Measurements from ENCODE around the gene PKP4.

The PKP4 gene

GRCh38 chr2:158546412-158547144 is 89.8 kb downstream of the PKP4 start:
- no peak for DNase-seq (ENCODE audit: low read depth in 2 of 2)

DNA sequence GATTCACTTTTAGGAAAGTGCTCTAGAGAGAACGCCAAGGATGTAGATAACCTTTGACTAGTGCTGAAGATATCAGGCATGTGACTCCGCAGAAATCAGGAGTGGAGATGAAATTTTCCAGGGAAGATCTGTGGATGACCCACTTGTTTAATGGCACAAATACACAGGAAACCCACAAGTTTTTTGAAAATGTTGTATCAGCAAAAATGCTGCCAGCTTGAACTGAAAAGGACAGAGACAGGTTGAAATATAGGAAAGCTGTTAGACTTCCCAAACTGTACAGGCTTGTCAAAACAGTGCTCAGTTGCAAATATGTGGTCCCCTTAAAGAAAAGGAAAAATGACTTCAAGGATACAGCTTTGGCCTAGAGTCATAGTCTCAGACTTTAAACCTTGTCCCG is 96.5 kb downstream of the PKP4 start:
- DNase-seq (ENCODE audit: low read depth in 2 of 2), result no peak

- no peak for DNase-seq (ENCODE audit: low read depth in 2 of 2)
Observed at GRCh38 chr2:158554996-158555395, 98.2 kb downstream of the PKP4 start.

GRCh38 chr2:158556124-158556523 is 99.4 kb downstream of the PKP4 start:
- DNase-seq (ENCODE audit: low read depth in 2 of 2), result no peak

DNA sequence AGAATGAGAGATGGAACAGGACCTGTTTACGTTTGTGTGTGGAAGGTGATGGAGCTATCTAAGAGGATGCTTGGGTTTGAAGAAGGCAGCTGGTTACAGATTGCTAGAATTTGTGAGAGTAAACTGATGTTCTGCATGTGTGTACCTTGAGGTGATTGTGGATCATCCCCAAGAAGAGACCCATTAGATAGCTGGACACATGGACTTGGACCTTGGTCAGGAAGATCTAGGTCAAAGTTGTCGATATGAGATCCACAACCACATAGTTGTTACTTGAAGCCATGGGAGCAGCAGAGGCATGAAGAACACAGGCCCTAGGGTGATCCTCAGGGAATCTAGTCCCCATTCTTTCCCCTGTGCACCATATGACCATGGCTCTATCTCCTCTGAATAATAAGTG is 101.0 kb downstream of the PKP4 start:
- no peak for DNase-seq (ENCODE audit: low read depth in 2 of 2)

- DNase-seq (ENCODE audit: low read depth in 2 of 2), result no peak
Observed at GRCh38 chr2:158559252-158559651, 102.5 kb downstream of the PKP4 start.

DNA sequence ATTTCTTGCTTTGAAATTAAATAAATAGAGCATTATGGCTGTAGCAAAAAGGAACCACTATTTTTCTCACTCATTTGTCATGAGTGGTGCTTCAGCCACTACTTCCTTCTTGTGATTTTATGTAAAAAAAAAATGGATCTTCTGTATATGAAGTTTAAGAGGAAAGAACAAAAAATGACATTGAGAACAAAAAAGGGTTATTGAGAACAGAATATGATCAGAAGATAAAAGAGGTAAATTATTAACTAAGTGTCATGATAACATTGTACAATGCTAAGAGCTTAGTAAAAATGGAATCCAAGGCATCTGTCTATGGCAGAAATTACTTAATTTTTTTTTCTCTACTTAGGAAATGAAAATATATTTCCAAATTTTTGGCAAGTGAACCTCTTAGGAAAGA is 103.5 kb downstream of the PKP4 start:
- DNase-seq (ENCODE audit: low read depth in 2 of 2), result no peak

DNA sequence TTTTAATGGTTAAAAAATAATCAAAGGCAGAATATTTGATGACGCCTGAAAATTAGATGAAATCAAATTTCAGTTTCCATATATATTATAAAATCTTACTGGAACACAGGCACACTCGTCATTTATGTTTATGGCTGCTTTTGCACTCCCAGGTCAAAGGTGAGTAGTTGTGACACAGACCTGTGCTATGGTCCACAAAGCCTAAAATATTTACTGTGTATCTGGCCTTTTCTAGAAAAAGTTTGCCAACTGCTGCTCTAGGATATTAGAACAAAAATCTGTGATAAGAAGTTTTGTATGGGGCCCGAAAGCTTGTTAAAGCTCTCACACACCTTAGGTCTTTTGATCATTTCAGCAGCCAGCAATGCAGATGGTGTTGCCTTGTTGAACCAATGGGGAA is 104.3 kb downstream of the PKP4 start:
- DNase-seq (ENCODE audit: low read depth in 2 of 2), result no peak

- no peak for DNase-seq (ENCODE audit: low read depth in 2 of 2)
Observed at GRCh38 chr2:158567208-158567607, 110.5 kb downstream of the PKP4 start.

GRCh38 chr2:158569284-158569683 is 112.5 kb downstream of the PKP4 start:
- DNase-seq (ENCODE audit: low read depth in 2 of 2), result no peak

DNA sequence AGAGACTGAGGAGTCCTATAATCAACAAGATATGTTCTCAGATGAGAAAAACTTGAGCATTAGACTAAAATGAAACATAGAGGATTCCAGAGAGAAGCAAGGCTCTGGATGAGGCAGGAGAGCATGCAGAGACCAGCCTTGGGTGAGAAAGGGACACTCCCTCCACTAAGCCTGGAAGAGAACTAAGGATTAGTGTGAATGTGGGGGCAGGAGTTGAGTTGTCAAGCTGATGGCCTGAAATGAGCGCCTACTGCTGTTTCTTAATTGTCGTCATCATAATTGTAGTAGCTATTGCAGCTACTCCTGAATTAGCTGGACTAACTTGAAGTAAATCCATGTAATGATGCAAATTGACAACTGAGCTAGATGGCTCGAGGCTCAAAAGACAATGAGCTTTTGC is 114.1 kb downstream of the PKP4 start:
- DNase-seq (ENCODE audit: low read depth in 2 of 2), result no peak

GRCh38 chr2:158573739-158574138 is 117.0 kb downstream of the PKP4 start:
- no peak for DNase-seq (ENCODE audit: low read depth in 2 of 2)

GRCh38 chr2:158575051-158575635 is 118.4 kb downstream of the PKP4 start:
- no peak for DNase-seq (ENCODE audit: low read depth in 2 of 2)

- no peak for DNase-seq (ENCODE audit: low read depth in 2 of 2)
Observed at GRCh38 chr2:158577141-158577540, 120.4 kb downstream of the PKP4 start.

DNA sequence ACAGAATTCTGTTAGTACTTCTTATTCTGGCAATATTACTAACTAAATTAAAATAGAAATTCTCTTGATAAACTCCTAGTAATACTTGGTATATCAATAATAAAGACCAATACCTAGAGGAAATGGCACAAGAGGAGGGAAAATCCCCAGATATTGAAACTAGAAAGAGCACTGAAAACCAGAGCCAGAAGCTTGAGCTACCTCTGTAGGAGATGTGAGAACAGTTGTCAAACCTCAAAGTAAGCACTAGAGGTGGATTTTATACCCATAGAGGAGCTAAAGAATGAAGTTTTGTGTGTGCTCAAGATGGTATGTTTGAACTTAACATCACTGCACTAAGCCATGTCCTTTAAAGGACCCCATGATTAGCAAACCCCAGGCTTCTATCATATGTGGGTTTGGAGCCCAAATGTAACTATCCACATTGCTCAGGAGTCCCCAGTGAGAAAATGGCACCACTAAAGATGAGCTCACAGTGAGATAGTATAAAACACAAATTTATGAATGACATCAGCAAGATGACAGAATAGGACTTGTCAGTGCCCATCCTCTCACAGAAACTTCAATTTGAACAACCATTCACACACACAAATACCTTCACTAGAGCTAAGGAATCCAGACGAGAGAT is 122.1 kb downstream of the PKP4 start:
- DNase-seq (ENCODE audit: low read depth in 2 of 2), result no peak

GRCh38 chr2:158579928-158580327 is 123.2 kb downstream of the PKP4 start:
- no peak for DNase-seq (ENCODE audit: low read depth in 2 of 2)

- DNase-seq (ENCODE audit: low read depth in 2 of 2), result no peak
Observed at GRCh38 chr2:158580760-158581159, 124.0 kb downstream of the PKP4 start.

- DNase-seq (ENCODE audit: low read depth in 2 of 2), result no peak
Observed at GRCh38 chr2:158582670-158583069, 125.9 kb downstream of the PKP4 start.

- no peak for DNase-seq (ENCODE audit: low read depth in 2 of 2)
Observed at GRCh38 chr2:158583923-158584322, 127.2 kb downstream of the PKP4 start.

GRCh38 chr2:158586491-158586890 is 129.7 kb downstream of the PKP4 start:
- no peak for DNase-seq (ENCODE audit: low read depth in 2 of 2)

DNA sequence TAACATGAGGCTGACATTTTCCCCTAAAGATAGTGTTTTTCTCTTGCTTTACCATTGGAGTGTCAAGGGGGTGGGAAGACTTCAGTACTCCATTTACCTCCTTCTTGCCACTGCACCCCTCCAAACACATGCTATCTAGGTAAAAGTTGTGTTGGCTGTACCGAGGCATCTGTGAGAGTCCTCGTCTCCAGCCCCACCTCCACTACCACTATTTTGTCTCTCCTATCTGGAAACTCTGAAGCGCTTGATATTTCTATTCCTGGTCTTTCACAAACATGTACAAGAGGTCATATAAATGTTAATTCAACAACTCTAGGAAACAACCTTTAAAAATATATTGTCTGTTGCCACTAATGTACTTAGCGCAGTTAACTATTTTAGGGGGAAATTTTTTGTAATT is 132.6 kb downstream of the PKP4 start:
- DNase-seq (ENCODE audit: low read depth in 2 of 2), result no peak

GRCh38 chr2:158598862-158599517 is 142.2 kb downstream of the PKP4 start:
- DNase-seq (ENCODE audit: low read depth in 2 of 2), result no peak

GRCh38 chr2:158599609-158600008 is 142.9 kb downstream of the PKP4 start:
- DNase-seq (ENCODE audit: low read depth in 2 of 2), result no peak
